ENCODE measurements around the gene DELE1. TPM values are rescaled to one million over a fixed set of nuclear protein-coding genes. Genes with fewer than 3 reads are reported as not detected.

The DELE1 gene
- total RNA-seq, 4 donors from 2014 or later = 57.3 to 87.5 (median 61.0) TPM

DNA sequence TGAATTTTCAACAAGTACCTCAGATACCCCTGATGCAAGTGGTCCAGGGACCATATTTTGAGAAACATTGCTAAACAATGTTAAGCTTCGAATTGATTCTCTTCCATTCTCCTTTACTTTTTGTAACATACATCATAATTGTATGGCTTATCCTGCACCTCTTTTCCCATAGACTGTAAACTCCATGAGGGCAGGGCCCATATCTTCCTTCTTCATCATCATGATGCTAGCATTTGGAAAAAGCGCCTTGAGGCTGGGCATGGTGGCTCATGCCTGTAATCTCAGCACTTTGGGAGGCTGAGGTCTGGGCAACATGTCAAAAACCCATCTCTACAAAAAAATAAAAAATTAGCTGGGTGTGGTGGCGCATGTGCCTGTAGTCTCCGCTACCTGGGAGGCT lies 14.5 kb upstream of the DELE1 start:
- no peak for DNase-seq (ENCODE audit: low spot score)
- ATAC-seq (ENCODE audit: low FRiP score) = no peak
- TF ChIP-seq, protein P1, sequence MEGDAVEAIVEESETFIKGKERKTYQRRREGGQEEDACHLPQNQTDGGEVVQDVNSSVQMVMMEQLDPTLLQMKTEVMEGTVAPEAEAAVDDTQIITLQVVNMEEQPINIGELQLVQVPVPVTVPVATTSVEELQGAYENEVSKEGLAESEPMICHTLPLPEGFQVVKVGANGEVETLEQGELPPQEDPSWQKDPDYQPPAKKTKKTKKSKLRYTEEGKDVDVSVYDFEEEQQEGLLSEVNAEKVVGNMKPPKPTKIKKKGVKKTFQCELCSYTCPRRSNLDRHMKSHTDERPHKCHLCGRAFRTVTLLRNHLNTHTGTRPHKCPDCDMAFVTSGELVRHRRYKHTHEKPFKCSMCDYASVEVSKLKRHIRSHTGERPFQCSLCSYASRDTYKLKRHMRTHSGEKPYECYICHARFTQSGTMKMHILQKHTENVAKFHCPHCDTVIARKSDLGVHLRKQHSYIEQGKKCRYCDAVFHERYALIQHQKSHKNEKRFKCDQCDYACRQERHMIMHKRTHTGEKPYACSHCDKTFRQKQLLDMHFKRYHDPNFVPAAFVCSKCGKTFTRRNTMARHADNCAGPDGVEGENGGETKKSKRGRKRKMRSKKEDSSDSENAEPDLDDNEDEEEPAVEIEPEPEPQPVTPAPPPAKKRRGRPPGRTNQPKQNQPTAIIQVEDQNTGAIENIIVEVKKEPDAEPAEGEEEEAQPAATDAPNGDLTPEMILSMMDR (IDR thresholded peaks at IDR 0.05) = no peak

DNA sequence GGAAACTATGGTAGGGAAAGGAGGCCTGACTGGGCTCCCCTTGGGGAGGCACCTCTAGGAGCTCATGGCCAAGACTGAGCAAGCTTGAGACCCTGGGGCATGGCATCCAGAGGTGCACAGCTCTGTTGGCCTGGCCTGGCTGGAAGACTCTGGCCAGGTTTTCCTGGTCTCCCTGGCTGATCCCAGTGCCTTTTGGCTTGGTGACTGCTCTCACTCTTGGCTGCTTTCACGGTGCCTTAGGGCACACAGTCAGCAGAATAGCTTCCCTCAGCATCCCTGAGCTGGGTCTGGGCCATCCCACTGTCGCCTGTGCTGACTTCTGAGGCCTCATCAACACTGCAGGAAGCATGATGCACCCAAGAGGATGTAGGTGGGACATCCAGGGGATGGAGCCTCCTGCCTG lies 13.4 kb upstream of the DELE1 start:
- no peak for ATAC-seq (ENCODE audit: low FRiP score)
- no peak for DNase-seq (ENCODE audit: low spot score)
- TF ChIP-seq, protein P1 (IDR thresholded peaks at IDR 0.05) = no peak

DNA sequence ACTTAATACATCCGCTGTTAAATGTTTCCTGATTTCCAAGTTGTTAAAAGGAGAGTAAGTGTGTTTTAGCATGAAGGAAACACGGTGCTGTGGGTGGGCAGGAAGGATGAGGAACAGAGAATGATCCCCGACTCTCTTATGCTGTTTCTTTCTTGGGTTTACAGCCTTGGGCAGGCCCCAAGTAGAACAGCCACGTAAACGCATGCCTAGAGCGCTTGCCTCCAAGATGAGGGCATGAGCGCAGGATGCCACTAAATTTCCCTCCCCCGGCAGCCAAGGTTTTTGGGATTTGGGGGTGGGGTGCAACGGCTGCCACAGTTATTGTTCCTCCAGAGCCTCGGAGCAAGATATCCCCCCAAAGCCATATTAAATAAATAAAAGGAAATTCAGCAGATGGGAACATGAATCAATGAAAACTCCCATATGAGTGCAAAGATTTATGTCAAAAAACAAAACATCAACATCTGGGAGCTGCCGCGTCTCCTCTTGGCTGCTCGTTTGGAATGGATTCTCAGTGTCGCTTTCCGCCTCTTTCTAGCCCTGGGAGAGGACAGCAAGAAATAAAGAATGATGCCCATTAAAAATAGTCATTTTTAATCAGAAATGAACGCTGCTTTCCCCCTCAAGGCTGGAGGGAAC lies 10.0 kb upstream of the DELE1 start:
- DNase-seq (ENCODE audit: low spot score) = no peak
- TF ChIP-seq, protein P1 (IDR thresholded peaks at IDR 0.05) = no peak

DNA sequence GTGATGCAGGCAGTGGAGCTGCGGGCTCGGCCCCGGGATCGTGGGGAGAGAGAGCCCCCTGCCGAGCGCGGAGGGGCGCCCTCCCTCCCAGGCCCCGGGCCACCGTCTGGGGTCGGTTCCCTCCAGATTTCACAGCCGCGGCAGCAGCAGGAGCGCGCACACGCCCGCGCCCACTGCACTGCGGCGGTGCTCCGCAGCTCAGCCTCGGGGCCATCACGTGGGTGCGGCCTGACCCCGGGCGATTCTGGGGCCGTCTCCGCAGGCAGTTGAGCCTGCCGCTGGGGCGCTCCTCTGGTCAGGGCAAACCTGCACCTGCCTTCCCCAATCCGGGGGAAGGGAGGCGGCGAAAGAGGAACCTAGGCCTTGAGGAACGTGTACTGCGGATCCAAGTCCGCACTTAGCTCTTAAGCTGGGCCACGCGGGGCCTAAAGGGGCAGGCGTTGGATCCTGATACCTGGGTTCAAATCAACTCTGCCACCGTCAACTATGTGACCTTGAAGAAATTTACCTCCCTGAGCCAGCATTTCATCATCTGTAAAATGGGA lies 9.4 kb upstream of the DELE1 start:
- TF ChIP-seq, protein P1 (IDR thresholded peaks at IDR 0.05) = no peak
- ATAC-seq (ENCODE audit: low FRiP score) = peak; percentile 41
- no peak for DNase-seq (ENCODE audit: low spot score)

More for the DNA sequence above, 10.0 kb upstream of the DELE1 start:
- no peak for ATAC-seq (ENCODE audit: low FRiP score)

DNA sequence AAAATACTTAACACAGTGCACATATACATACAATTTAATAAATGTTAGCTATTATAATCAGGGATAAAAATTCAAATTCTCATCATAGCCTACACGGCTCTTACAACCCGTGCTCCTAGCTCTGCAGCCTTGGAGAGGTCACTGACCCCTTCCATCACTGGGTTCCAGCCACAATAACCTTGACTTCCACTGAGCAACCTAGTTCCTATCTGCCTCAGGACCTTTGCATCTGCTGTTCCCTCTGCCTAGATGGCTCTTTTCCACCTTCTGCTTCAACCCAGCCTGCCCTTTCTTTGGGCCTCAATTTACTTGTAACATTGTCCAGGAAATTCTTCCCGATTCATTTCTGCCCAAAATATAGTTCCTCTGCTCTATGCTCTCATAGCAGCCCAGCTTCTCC lies 8.9 kb upstream of the DELE1 start:
- ATAC-seq (ENCODE audit: low FRiP score) (no peak), DNase-seq (ENCODE audit: low spot score) (no peak)
- TF ChIP-seq, protein P1 (IDR thresholded peaks at IDR 0.05) = no peak

DNA sequence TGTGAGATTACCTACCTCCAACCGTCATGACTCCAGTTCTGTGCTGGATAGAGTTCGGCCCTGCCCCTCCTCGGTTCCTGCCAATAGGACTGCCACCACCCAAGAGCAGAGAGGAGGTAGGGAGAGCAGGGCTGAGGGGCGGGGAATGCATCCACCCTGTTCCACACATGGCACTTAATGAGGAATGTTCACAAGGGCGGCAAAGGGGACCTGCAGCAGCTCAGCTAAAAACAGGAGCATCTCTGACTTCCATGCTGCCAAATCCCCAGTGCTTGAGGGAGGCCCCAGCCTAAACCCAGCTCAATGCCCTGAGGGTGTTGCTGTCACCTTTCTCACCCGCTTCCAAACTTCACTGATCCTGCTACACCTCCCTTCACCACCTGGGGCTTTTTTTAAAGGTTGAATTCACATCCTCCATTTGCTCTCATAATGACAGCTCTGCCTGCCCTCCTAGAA lies 7.8 kb upstream of the DELE1 start:
- ATAC-seq (ENCODE audit: low FRiP score) = no peak

More for the DNA sequence above, 7.8 kb upstream of the DELE1 start:
- no peak for DNase-seq (ENCODE audit: low spot score)
- TF ChIP-seq, protein P1 (IDR thresholded peaks at IDR 0.05) = no peak
